Esophagus (tissue), 2 donors: ENCODE measurements around the gene SLC11A1. TPM values are rescaled to one million over a fixed set of nuclear protein-coding genes. Genes with fewer than 3 reads are reported as not detected.
A peak's percentile ranks its signal among the peaks of the same experiment; 100 is the strongest.

ENCODE experiments used
- H3K27ac ChIP-seq, 2 donors: one replicate each; pipeline ENCODE4 v1.5.1; 2013; ENCODE audit warnings: low read depth in 2 of 2, mild to moderate bottlenecking in 2 of 2, inconsistent platforms in 1 of 2, low read length in 1 of 2, moderate library complexity in 1 of 2
- H3K27me3 ChIP-seq, 2 donors: one replicate each; pipeline ENCODE4 v1.6.1; 2013; ENCODE audit warnings: low read length in 2 of 2, control low read depth in 1 of 2, mild to moderate bottlenecking in 1 of 2; ENCODE audit not compliant: insufficient read depth in 2 of 2, control insufficient read depth in 1 of 2
- H3K36me3 ChIP-seq, 2 donors: one replicate each; pipeline ENCODE4 v1.6.1; 2013; ENCODE audit warnings: low read length in 1 of 2; ENCODE audit not compliant: control insufficient read depth in 2 of 2, insufficient read depth in 2 of 2
- H3K4me1 ChIP-seq, 2 donors: one replicate each; pipeline ENCODE4 v1.6.1; 2013; ENCODE audit warnings: low read length in 1 of 2; ENCODE audit not compliant: control insufficient read depth in 2 of 2, insufficient read depth in 2 of 2
- H3K4me3 ChIP-seq, 2 donors: one replicate each; pipeline ENCODE4 v1.5.1; 2013; ENCODE audit warnings: low read length in 2 of 2, mild to moderate bottlenecking in 2 of 2, low read depth in 1 of 2, moderate library complexity in 1 of 2
- H3K9me3 ChIP-seq, 2 donors: one replicate each; pipeline ENCODE4 v1.6.1; 2013; ENCODE audit warnings: mild to moderate bottlenecking in 2 of 2, low read depth in 1 of 2, low read length in 1 of 2, moderate library complexity in 1 of 2; ENCODE audit not compliant: control insufficient read depth in 2 of 2, insufficient read depth in 1 of 2
- WGBS, 2 donors: extraction: QIAGEN DNeasy Blood & Tissue Kit; methylation state at CpG; one replicate each; pipeline ENCODE4 v1.1.7; 2013; 5-methylcytosine and 5-hydroxymethylcytosine counted together
- polyA plus RNA-seq, 2 donors: library from polyadenylated mRNA; stranded (reverse); fragments of 200-250 nt; gene quantifications; one replicate each; pipeline ENCODE4 v1.2.3, GENCODE V29; 2013
- donor health status: healthy with polysubstance abuse.
- donor health status: Bipolar disorder and iron deficiency.

The SLC11A1 gene
- polyA plus RNA-seq, 2 donors: 1.1 to 1.5 TPM

DNA sequence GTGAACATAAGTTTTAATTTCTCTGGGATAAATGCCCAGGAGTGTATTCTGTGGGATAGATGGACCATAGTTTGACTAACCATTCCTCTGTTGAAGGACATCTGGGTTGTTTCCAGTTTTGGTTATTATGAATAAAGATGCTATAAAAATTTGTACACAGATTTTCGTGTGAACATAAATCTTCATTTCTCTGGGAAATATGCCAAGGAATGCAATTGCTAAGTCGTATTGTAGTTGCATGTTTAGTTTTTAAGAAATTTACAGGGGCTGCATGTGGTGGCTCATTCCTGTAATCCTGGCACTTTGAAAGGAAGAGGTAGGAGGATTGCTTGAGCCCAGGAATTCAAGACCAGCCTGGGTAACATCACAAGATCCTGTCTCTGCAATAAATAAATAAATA lies 6.9 kb upstream of the SLC11A1 start:
- H3K27ac ChIP-seq: no peak overlapping the region
- no peaks in the 10 kb centered on the region for H3K9me3 ChIP-seq
- H3K27me3 ChIP-seq: no peaks in the 10 kb centered on the region
- H3K4me3 ChIP-seq: no peak overlapping the region
- no peaks in the 10 kb centered on the region for H3K36me3 ChIP-seq
- H3K4me1 ChIP-seq: no peaks in the 10 kb centered on the region
- 12 to 29% methylated on average over 2 of the region's 2 CpGs for WGBS, 2 donors

DNA sequence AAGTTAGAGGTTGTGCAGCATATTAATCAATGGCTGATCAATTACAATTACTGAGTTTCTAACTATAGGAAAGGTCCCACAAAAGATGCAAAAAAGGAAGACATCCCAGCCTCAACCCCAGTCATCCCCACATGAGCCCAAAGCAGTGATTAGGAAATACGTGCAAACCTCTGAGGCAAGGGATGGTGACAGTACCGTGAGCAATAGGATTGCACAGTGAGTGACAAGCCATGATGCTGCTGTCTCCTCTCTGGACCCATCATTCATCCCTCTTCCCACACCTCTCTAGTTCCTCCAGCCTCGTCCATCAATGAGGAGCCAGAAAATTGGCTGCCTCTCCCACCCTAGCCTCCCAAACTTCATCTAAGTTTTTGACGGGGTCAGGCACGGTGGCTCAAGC lies 4.0 kb upstream of the SLC11A1 start:
- no peaks in the 10 kb centered on the region for H3K27me3 ChIP-seq
- no peak overlapping the region for H3K27ac ChIP-seq
- H3K4me3 ChIP-seq: no peak overlapping the region
- H3K9me3 ChIP-seq: no peaks in the 10 kb centered on the region
- 85 to 88% methylated on average over 5 of the region's 5 CpGs for WGBS, 2 donors
- no peaks in the 10 kb centered on the region for H3K36me3 ChIP-seq
- peaks cover 0 to 4% of the 10 kb centered on the region in 2 donors for H3K4me1 ChIP-seq

GRCh38 chr2:218382785-218383184 lies 712 bp downstream of the SLC11A1 start:
- Histone ChIP-seq H3K27ac (no peak overlapping the region), H3K27me3 (no peaks in the 10 kb centered on the region), H3K9me3 (no peaks in the 10 kb centered on the region), H3K36me3 (no peaks in the 10 kb centered on the region), H3K4me1 (peaks cover 4 to 10% of the 10 kb centered on the region in 2 donors), H3K4me3 (no peak overlapping the region)
- 92 to 93% methylated on average over 6 of the region's 6 CpGs for WGBS, 2 donors

- Histone ChIP-seq H3K27me3 (no peaks in the 10 kb centered on the region), H3K36me3 (no peaks in the 10 kb centered on the region), H3K9me3 (no peaks in the 10 kb centered on the region), H3K27ac (peak overlapping the region; percentile 50 to 52), H3K4me1 (peaks cover 4 to 10% of the 10 kb centered on the region in 2 donors), H3K4me3 (no peak overlapping the region)
- WGBS, 2 donors: 66 to 70% methylated on average over 10 of the region's 10 CpGs
These were observed 1.9 kb downstream of the SLC11A1 start for GRCh38 chr2:218383892-218384519.

GRCh38 chr2:218384975-218385374 lies 2.9 kb downstream of the SLC11A1 start:
- H3K4me3 ChIP-seq: no peak overlapping the region
- H3K27ac ChIP-seq: no peak overlapping the region
- peaks cover 4 to 10% of the 10 kb centered on the region in 2 donors for H3K4me1 ChIP-seq
- H3K9me3 ChIP-seq: no peaks in the 10 kb centered on the region
- H3K36me3 ChIP-seq: no peaks in the 10 kb centered on the region
- 72 to 75% methylated on average over 9 of the region's 9 CpGs for WGBS, 2 donors
- H3K27me3 ChIP-seq: no peaks in the 10 kb centered on the region

DNA sequence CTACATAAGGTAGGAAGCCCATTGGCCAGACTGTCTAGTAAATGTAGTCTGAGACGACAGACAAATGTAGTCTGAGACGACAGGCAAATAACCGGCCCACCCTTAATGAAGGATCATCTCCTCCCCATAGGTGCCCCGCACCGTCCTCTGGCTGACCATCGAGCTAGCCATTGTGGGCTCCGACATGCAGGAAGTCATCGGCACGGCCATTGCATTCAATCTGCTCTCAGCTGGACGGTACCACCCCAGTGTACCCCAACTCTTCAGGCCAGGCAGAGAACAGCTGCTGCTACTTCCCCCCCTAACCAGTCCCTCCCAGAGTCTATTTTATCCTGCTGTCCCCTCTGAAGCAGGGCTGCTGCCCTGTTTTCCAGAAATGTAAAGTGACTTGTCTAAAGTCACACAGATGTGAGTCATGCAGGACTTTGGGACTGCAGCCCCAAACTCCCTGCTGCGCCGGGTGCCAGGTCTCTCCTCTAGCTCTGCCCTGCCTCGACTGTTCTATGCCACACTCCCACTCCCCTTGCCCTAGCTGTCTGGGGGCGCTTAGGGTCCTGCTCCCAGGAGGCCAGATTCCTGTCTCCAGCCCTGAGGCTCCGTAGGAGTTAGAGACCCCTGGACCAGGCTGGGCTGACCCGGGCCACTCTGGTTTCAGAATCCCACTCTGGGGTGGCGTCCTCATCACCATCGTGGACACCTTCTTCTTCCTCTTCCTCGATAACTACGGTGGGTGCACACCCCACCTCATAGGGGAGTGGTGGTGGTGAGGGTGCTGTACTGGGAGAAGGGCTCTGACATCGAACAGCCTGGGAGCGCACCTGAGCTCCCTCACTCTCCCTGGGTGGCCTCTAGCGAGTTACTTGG lies 4.7 kb downstream of the SLC11A1 start:
- Histone ChIP-seq H3K9me3 (no peaks in the 10 kb centered on the region), H3K27me3 (no peaks in the 10 kb centered on the region), H3K27ac (peak overlapping the region in 1 of 2 donors; percentile 24), H3K4me3 (no peak overlapping the region), H3K36me3 (no peaks in the 10 kb centered on the region), H3K4me1 (peaks cover 3 to 10% of the 10 kb centered on the region in 2 donors)
- WGBS, 2 donors: 76 to 77% methylated on average over 23 of the region's 23 CpGs

DNA sequence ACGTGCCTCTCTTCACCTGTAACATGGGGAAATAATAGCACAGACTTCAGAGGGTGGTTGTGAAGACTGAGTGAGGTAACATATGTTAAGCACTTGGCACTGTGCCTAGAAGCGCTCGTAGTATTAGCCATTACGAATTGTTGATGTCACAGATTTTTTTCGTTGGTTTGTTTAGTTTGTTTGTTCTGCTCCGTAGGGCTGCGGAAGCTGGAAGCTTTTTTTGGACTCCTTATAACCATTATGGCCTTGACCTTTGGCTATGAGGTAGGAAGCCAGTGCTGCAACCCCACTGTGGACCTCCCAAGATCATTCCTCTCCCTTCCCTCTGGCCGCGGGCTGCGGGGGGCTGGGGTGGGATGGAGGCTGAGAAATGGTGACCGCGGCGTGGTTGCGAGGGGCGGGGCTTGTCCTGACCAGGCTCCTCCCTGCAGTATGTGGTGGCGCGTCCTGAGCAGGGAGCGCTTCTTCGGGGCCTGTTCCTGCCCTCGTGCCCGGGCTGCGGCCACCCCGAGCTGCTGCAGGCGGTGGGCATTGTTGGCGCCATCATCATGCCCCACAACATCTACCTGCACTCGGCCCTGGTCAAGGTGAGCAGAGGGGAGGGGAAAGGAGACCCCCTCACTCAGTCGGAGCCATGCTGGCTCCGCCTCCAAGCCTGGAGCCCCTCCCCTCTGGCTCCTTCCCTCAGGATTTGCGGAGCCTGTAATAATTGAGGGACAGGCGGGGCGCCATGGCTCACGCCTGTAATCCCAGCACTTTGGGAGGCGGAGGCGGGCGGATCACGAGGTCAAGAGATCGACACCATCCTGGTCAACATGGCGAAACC lies 5.5 kb downstream of the SLC11A1 start:
- Histone ChIP-seq H3K27ac (peak overlapping the region; percentile 11 to 24), H3K36me3 (no peaks in the 10 kb centered on the region), H3K4me3 (peak overlapping the region; percentile 2 to 21), H3K9me3 (no peaks in the 10 kb centered on the region), H3K27me3 (no peaks in the 10 kb centered on the region), H3K4me1 (peaks cover 0 to 10% of the 10 kb centered on the region in 2 donors)
- 22 to 26% methylated on average over 33 to 38 of the region's 38 CpGs for WGBS, 2 donors

DNA sequence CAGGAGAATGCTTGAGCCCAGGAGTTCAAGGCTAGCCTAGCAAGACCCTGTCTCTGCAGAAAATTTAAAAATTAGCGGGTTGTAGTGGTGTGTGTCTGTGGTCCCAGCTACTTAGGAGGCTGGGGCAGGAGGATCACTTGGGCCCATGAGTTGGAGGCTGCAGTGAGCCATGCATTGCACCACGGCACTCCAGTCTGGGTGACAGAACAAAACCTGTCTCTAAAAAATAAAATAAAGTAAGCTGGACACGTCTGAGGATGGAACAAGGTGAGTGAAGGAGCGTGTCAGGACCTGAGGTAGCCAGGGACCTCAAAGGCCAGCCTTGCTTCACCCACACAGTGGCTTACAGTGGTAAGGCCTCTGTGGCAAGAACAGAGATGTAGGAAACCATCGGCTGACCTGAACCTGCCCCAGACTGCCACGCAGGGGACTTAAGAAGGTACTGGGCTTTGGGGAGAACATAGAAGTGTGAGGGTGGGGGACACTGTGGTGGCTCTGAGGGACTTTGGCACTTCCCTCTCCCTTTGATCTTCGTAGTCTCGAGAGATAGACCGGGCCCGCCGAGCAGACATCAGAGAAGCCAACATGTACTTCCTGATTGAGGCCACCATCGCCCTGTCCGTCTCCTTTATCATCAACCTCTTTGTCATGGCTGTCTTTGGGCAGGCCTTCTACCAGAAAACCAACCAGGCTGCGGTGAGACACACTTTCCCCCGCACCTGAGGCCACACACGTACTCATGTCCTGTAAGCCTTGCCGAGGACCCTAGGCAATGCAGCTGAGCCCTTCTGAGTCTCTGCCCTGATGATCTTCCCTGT lies 7.5 kb downstream of the SLC11A1 start:
- Histone ChIP-seq H3K27ac (no peak overlapping the region), H3K4me3 (no peak overlapping the region)
- WGBS, 2 donors: 84 to 89% methylated on average over 17 of the region's 17 CpGs

GRCh38 chr2:218391202-218391601 lies 9.1 kb downstream of the SLC11A1 start:
- WGBS, 2 donors: 90 to 92% methylated on average over 23 of the region's 23 CpGs

More for the DNA sequence above, 7.5 kb downstream of the SLC11A1 start:
- Histone ChIP-seq H3K4me1 (peaks cover 0 to 13% of the 10 kb centered on the region in 2 donors), H3K27me3 (no peaks in the 10 kb centered on the region), H3K36me3 (no peaks in the 10 kb centered on the region), H3K9me3 (no peaks in the 10 kb centered on the region)

More at GRCh38 chr2:218391202-218391601, 9.1 kb downstream of the SLC11A1 start:
- Histone ChIP-seq H3K27ac (no peak overlapping the region), H3K9me3 (no peaks in the 10 kb centered on the region), H3K4me3 (no peak overlapping the region), H3K36me3 (no peaks in the 10 kb centered on the region), H3K4me1 (peaks cover 0 to 10% of the 10 kb centered on the region in 2 donors), H3K27me3 (no peaks in the 10 kb centered on the region)
